Natural killer cell (primary cell): ENCODE measurements around the gene TRAT1. TPM values are rescaled to one million over a fixed set of nuclear protein-coding genes. Genes with fewer than 3 reads are reported as not detected.

Experiments used
- ATAC-seq, 3 donors: fragments of 150-1000 bp in 2 of 3; fragments of 200-7000 bp in 1 of 3; cut with Tn5 transposase; 1 replicate in 1 of 3; 2 replicates in 2 of 3; pipeline ENCODE4 v1.10.0; 2021; ENCODE audit warnings: mild to moderate bottlenecking in 2 of 3, moderate library complexity in 2 of 3
- DNase-seq, 2 donors: peaks; one replicate each; pipeline versions ENCODE4 v3.0.0 to v3.0.0-alpha.2; 2013 to 2021; ENCODE audit warnings: mixed read lengths in 1 of 2
- H3K27ac ChIP-seq: one replicate; pipeline ENCODE4 v1.5.1; 2013; ENCODE audit warnings: mild to moderate bottlenecking, low read length
- H3K27me3 ChIP-seq: one replicate; pipeline ENCODE4 v1.6.1; 2013; ENCODE audit warnings: low read length; ENCODE audit not compliant: control insufficient read depth, insufficient read depth
- H3K36me3 ChIP-seq: one replicate; pipeline ENCODE4 v1.6.1; 2013; ENCODE audit warnings: low read length; ENCODE audit not compliant: control insufficient read depth, insufficient read depth
- H3K4me1 ChIP-seq: one replicate; pipeline ENCODE4 v1.6.1; 2013; ENCODE audit warnings: low read length; ENCODE audit not compliant: control insufficient read depth, insufficient read depth
- H3K4me3 ChIP-seq: one replicate; pipeline ENCODE4 v1.5.1; 2013; ENCODE audit warnings: low read length
- H3K9me3 ChIP-seq: one replicate; pipeline ENCODE4 v1.6.1; 2013; ENCODE audit warnings: low read length; ENCODE audit not compliant: control insufficient read depth, insufficient read depth
- H3K27ac Mint-ChIP-seq, 2 donors: one replicate each; pipeline ENCODE4 v1.8.0; 2022; ENCODE audit warnings: mild to moderate bottlenecking in 2 of 2, mixed read lengths in 2 of 2, moderate library complexity in 1 of 2
- H3K27me3 Mint-ChIP-seq, 2 donors: one replicate each; pipeline ENCODE4 v1.8.0; 2022; ENCODE audit warnings: low read depth in 2 of 2, mixed read lengths in 2 of 2
- H3K36me3 Mint-ChIP-seq: one replicate; pipeline ENCODE4 v1.8.0; 2022; ENCODE audit warnings: mixed read lengths
- H3K4me1 Mint-ChIP-seq, 2 donors: one replicate each; pipeline ENCODE4 v1.8.0; 2022; ENCODE audit warnings: mixed read lengths in 2 of 2
- H3K4me3 Mint-ChIP-seq: one replicate; pipeline ENCODE4 v1.8.0; 2022; ENCODE audit warnings: mild to moderate bottlenecking, moderate library complexity, mixed read lengths
- H3K9me3 Mint-ChIP-seq, 2 donors: one replicate each; pipeline ENCODE4 v1.8.0; 2022; ENCODE audit warnings: mixed read lengths in 2 of 2
- CTCF ChIP-seq: fragments of 200-600 bp; IDR thresholded peaks from one replicate; pipeline ENCODE4 v1.8.0; 2022; ENCODE audit warnings: antibody characterized with exemption
- WGBS: methylation state at CpG from one replicate; pipeline ENCODE4 v1.1.7; 2013; ENCODE audit warnings: missing lambda C conversion rate; ENCODE audit not compliant: insufficient coverage; 5-methylcytosine and 5-hydroxymethylcytosine counted together
- intact Hi-C: fragments of 100-400 bp; cut with micrococcal nuclease; formaldehyde crosslinking; loops from one replicate; pipeline ENCODE4 v1.14.2; 2022
- total RNA-seq, 4 donors: library from RNA; stranded (reverse); fragments of 120-200 nt in 1 of 4; gene quantifications; one replicate each; pipeline versions ENCODE4 v1.2.3 to v1.2.4, GENCODE V29; 2013 to 2022

TRAT1 gene
- total RNA-seq, 3 donors from 2014 or later (not counting 1 experiment from before 2014, with no cell fraction given): 1.6 to 9.1 (median 2.4) TPM

GRCh38 chr3:108899530-108899929, 76.9 kb downstream of the TRAT1 start:
- H3K27me3 ChIP-seq: no peaks in the 10 kb centered on the region
- Mint-ChIP-seq H3K4me3 (no peak overlapping the region), H3K9me3 (no peaks in the 10 kb centered on the region), H3K27ac (no peak overlapping the region), H3K4me1 (no peaks in the 10 kb centered on the region), H3K36me3 (no peaks in the 10 kb centered on the region), H3K27me3 (no peaks in the 10 kb centered on the region)
- H3K4me3 ChIP-seq: no peak overlapping the region
- no peaks in the 10 kb centered on the region for H3K36me3 ChIP-seq
- no peak overlapping the region for H3K27ac ChIP-seq
- H3K9me3 ChIP-seq: no peaks in the 10 kb centered on the region
- no peak for DNase-seq
- intact Hi-C loops: no loop called here
- no peaks in the 10 kb centered on the region for H3K4me1 ChIP-seq
- ATAC-seq: no peak
- TF ChIP-seq CTCF: no peak
- 90% methylated on average over 3 of the region's 3 CpGs for WGBS

Other genes starting within 250 kb of the TRAT1 start
- 1 to 10 TPM; 3.6 to 8.5 (median 3.6) TPM for gene CIP2A, start 233.3 kb upstream of the TRAT1 start, total RNA-seq
- gene DZIP3, start 233.1 kb upstream of the TRAT1 start, total RNA-seq: 10 to 100 TPM; 12.0 to 24.8 (median 20.8) TPM
- not detected for gene RETNLB, start 65.4 kb upstream of the TRAT1 start, total RNA-seq
- gene GUCA1C, start 131.1 kb downstream of the TRAT1 start, total RNA-seq: not detected